Neural cell (in vitro differentiated cells): ENCODE measurements around the gene LDLRAD4. TPM values are rescaled to one million over a fixed set of nuclear protein-coding genes. Genes with fewer than 3 reads are reported as not detected.

Source experiments
- H2AFZ ChIP-seq: fragments of 200-600, 300-800 bp; sonication (generic), shearing (Covaris generic); 2 replicates; pipeline ENCODE4 v1.6.0; 2014; ENCODE audit warnings: low read depth, mild to moderate bottlenecking, antibody characterized with exemption, low read length, moderate library complexity
- H3F3A ChIP-seq: fragments of 200-600 bp; shearing (Covaris generic); 2 replicates; pipeline ENCODE4 v1.6.1; 2016; ENCODE audit warnings: mild to moderate bottlenecking, moderate library complexity, mixed read lengths, antibody characterized with exemption, low read length; ENCODE audit not compliant: insufficient read depth, poor library complexity, severe bottlenecking
- H3K27ac ChIP-seq: fragments of 200-600, 300-800 bp; sonication (generic), shearing (Covaris generic); 2 replicates; pipeline ENCODE4 v1.5.1; 2014; ENCODE audit warnings: mild to moderate bottlenecking, low read length, moderate library complexity
- H3K27me3 ChIP-seq: fragments of 300-800, 200-600 bp; sonication (generic), shearing (Covaris generic); 2 replicates; pipeline ENCODE4 v1.6.0; 2014; ENCODE audit warnings: mild to moderate bottlenecking, low read depth, low read length, moderate library complexity; ENCODE audit not compliant: insufficient read depth
- H3K36me3 ChIP-seq: fragments of 300-800, 200-600 bp; sonication (generic), shearing (Covaris generic); 2 replicates; pipeline ENCODE4 v1.5.1; 2014; ENCODE audit warnings: mild to moderate bottlenecking, antibody characterized with exemption, low read length, moderate library complexity; ENCODE audit not compliant: insufficient read depth
- H3K4me2 ChIP-seq: fragments of 300-800, 200-600 bp; sonication (generic), shearing (Covaris generic); 2 replicates; pipeline ENCODE4 v1.6.0; 2014; ENCODE audit warnings: mild to moderate bottlenecking, low read length
- H3K4me3 ChIP-seq: fragments of 300-800, 200-600 bp; sonication (generic), shearing (Covaris generic); 2 replicates; pipeline ENCODE4 v1.5.1; 2014; ENCODE audit warnings: mild to moderate bottlenecking, low read length, moderate library complexity
- H3K79me2 ChIP-seq: fragments of 200-600 bp; shearing (Covaris generic); replicated peaks from 2 replicates; pipeline ENCODE4 v1.6.0; 2014; ENCODE audit warnings: mild to moderate bottlenecking, low read length, moderate library complexity; ENCODE audit not compliant: insufficient read depth
- H3K9ac ChIP-seq: fragments of 300-800, 200-600 bp; sonication (generic), shearing (Covaris generic); 2 replicates; pipeline ENCODE4 v1.6.1; 2016; ENCODE audit warnings: mild to moderate bottlenecking, low read length, mixed read lengths
- H3K9me2 ChIP-seq: fragments of 200-600 bp; shearing (Covaris generic); 2 replicates; pipeline ENCODE4 v1.6.1; 2016; ENCODE audit warnings: mild to moderate bottlenecking, low read length, mixed read lengths; ENCODE audit not compliant: insufficient read depth
- H3K9me3 ChIP-seq: fragments of 200-600, 300-800 bp; sonication (generic), shearing (Covaris generic); 2 replicates; pipeline ENCODE4 v1.6.1; 2016; ENCODE audit warnings: mild to moderate bottlenecking, mixed run types, low read length, moderate library complexity, mixed read lengths
- H4K20me1 ChIP-seq: fragments of 200-600 bp; shearing (Covaris generic); 2 replicates; pipeline ENCODE4 v1.6.1; 2016; ENCODE audit warnings: mild to moderate bottlenecking, mixed run types; ENCODE audit not compliant: insufficient read depth
- EP300 ChIP-seq: fragments of 450-650 bp; conservative IDR thresholded peaks from 2 replicates; pipeline ENCODE4 v1.6.1; 2014; ENCODE audit warnings: antibody characterized with exemption, mild to moderate bottlenecking, moderate library complexity; ENCODE audit not compliant: poor library complexity, severe bottlenecking
- EZH2 ChIP-seq: fragments of 200-600, 300-800 bp; shearing (Covaris generic), sonication (generic); IDR thresholded peaks from 2 replicates; pipeline ENCODE4 v1.6.1; 2014; ENCODE audit warnings: antibody characterized with exemption, low read length, borderline replicate concordance, mild to moderate bottlenecking; ENCODE audit not compliant: insufficient read depth, poor library complexity, severe bottlenecking
- MXI1 ChIP-seq: fragments of 450-650 bp; conservative IDR thresholded peaks from 2 replicates; pipeline ENCODE4 v1.6.1; 2014; ENCODE audit warnings: antibody characterized with exemption, mild to moderate bottlenecking; ENCODE audit not compliant: poor library complexity, severe bottlenecking
- POLR2AphosphoS5 ChIP-seq: IDR thresholded peaks from 2 replicates; pipeline ENCODE4 v1.6.1; 2012
- RAD21 ChIP-seq: fragments of 450-650 bp; conservative IDR thresholded peaks from 2 replicates; pipeline ENCODE4 v1.6.1; 2014; ENCODE audit warnings: antibody characterized with exemption, mild to moderate bottlenecking, moderate library complexity
- SMC3 ChIP-seq: fragments of 450-650 bp; conservative IDR thresholded peaks from 2 replicates; pipeline ENCODE4 v1.6.1; 2014; ENCODE audit warnings: antibody characterized with exemption, mild to moderate bottlenecking, moderate library complexity; ENCODE audit not compliant: poor library complexity
- TAF1 ChIP-seq: IDR thresholded peaks from 2 replicates; pipeline ENCODE4 v1.6.1; 2012; ENCODE audit warnings: low read depth
- polyA plus RNA-seq: library from polyadenylated mRNA; depleted of rRNA; stranded (reverse); fragments of >200 nt; gene quantifications from 2 replicates; pipeline ENCODE4 v1.2.3, GENCODE V29; 2014
- TF ChIP-seq, protein P1 (sequence below): IDR thresholded peaks from 2 replicates; pipeline ENCODE4 v1.6.1; 2012; ENCODE audit warnings: borderline replicate concordance
- TF ChIP-seq, protein P2 (sequence below): fragments of 450-650 bp; IDR thresholded peaks from 2 replicates; pipeline ENCODE4 v1.5.1; 2014; ENCODE audit warnings: antibody characterized with exemption, mild to moderate bottlenecking, moderate library complexity; ENCODE audit not compliant: poor library complexity, severe bottlenecking

Gene LDLRAD4
- polyA plus RNA-seq, 1 donor from 2014 or later, result 3.7 TPM

DNA sequence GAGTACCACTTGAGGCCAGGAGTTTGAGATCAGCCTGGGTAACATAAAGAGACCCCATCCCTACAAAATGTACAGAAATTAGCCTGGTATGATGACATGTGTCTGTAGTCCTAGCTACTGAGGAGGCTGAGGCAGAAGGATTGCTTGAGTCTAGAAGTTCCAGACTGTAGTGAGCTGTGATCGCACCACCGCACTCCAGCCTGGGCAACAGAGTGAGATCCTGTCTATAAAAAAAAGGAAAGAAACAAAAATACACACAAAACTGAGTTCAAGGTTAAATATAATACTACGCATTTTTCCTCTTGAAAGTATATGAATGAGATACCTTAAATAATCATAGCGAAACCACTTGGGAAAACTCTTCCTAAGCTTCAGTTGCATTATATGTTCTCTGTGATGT is 94.0 kb downstream of the LDLRAD4 start:
- Histone ChIP-seq H4K20me1 (no peaks in the 10 kb centered on the region), H2AFZ (no peak overlapping the region), H3F3A (no peaks in the 10 kb centered on the region), H3K4me2 (no peak overlapping the region), H3K4me3 (no peak overlapping the region), H3K79me2 (no peaks in the 10 kb centered on the region), H3K36me3 (no peaks in the 10 kb centered on the region), H3K27me3 (no peaks in the 10 kb centered on the region), H3K9me2 (no peaks in the 10 kb centered on the region), H3K9ac (no peak overlapping the region), H3K27ac (no peak overlapping the region), H3K9me3 (peaks cover 15% of the 10 kb centered on the region)
- TF ChIP-seq POLR2AphosphoS5 (no peak), RAD21 (no peak), EP300 (no peak), SMC3 (no peak), MXI1 (no peak), EZH2 (no peak)
- TF ChIP-seq, protein P1, sequence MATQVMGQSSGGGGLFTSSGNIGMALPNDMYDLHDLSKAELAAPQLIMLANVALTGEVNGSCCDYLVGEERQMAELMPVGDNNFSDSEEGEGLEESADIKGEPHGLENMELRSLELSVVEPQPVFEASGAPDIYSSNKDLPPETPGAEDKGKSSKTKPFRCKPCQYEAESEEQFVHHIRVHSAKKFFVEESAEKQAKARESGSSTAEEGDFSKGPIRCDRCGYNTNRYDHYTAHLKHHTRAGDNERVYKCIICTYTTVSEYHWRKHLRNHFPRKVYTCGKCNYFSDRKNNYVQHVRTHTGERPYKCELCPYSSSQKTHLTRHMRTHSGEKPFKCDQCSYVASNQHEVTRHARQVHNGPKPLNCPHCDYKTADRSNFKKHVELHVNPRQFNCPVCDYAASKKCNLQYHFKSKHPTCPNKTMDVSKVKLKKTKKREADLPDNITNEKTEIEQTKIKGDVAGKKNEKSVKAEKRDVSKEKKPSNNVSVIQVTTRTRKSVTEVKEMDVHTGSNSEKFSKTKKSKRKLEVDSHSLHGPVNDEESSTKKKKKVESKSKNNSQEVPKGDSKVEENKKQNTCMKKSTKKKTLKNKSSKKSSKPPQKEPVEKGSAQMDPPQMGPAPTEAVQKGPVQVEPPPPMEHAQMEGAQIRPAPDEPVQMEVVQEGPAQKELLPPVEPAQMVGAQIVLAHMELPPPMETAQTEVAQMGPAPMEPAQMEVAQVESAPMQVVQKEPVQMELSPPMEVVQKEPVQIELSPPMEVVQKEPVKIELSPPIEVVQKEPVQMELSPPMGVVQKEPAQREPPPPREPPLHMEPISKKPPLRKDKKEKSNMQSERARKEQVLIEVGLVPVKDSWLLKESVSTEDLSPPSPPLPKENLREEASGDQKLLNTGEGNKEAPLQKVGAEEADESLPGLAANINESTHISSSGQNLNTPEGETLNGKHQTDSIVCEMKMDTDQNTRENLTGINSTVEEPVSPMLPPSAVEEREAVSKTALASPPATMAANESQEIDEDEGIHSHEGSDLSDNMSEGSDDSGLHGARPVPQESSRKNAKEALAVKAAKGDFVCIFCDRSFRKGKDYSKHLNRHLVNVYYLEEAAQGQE, result no peak
- TF ChIP-seq, protein P2, sequence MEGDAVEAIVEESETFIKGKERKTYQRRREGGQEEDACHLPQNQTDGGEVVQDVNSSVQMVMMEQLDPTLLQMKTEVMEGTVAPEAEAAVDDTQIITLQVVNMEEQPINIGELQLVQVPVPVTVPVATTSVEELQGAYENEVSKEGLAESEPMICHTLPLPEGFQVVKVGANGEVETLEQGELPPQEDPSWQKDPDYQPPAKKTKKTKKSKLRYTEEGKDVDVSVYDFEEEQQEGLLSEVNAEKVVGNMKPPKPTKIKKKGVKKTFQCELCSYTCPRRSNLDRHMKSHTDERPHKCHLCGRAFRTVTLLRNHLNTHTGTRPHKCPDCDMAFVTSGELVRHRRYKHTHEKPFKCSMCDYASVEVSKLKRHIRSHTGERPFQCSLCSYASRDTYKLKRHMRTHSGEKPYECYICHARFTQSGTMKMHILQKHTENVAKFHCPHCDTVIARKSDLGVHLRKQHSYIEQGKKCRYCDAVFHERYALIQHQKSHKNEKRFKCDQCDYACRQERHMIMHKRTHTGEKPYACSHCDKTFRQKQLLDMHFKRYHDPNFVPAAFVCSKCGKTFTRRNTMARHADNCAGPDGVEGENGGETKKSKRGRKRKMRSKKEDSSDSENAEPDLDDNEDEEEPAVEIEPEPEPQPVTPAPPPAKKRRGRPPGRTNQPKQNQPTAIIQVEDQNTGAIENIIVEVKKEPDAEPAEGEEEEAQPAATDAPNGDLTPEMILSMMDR, result no peak

- H3K27ac ChIP-seq, result no peak overlapping the region
- H3F3A ChIP-seq, result no peaks in the 10 kb centered on the region
- H2AFZ ChIP-seq, result no peak overlapping the region
- H3K36me3 ChIP-seq, result no peaks in the 10 kb centered on the region
- no peak overlapping the region for H3K4me2 ChIP-seq
- H4K20me1 ChIP-seq, result no peaks in the 10 kb centered on the region
- no peaks in the 10 kb centered on the region for H3K79me2 ChIP-seq
- TF ChIP-seq POLR2AphosphoS5 (no peak), EP300 (no peak), SMC3 (no peak), RAD21 (no peak), MXI1 (no peak), EZH2 (no peak), TAF1 (no peak)
- TF ChIP-seq, protein P1, result no peak
- TF ChIP-seq, protein P2, result no peak
- no peak overlapping the region for H3K4me3 ChIP-seq
- H3K9ac ChIP-seq, result no peak overlapping the region
- peaks cover 15% of the 10 kb centered on the region for H3K9me3 ChIP-seq
- no peaks in the 10 kb centered on the region for H3K27me3 ChIP-seq
- no peaks in the 10 kb centered on the region for H3K9me2 ChIP-seq
Measured at GRCh38 chr18:13313006-13313686, 94.6 kb downstream of the LDLRAD4 start.
